Colonic mucosa (tissue), 4 donors: ENCODE measurements around the gene B3GNT8. TPM values are rescaled to one million over a fixed set of nuclear protein-coding genes. Genes with fewer than 3 reads are reported as not detected.

Experiments
- DNase-seq: peaks from one replicate; pipeline ENCODE4 v3.0.0-alpha.2; 2020
- H3K27ac ChIP-seq: fragments of 200-600 bp; one replicate; pipeline ENCODE4 v1.8.0; 2021
- H3K27me3 ChIP-seq: fragments of 200-600 bp; one replicate; pipeline ENCODE4 v1.8.0; 2021
- H3K36me3 ChIP-seq: fragments of 200-600 bp; one replicate; pipeline ENCODE4 v1.8.0; 2021
- H3K4me1 ChIP-seq: fragments of 200-600 bp; one replicate; pipeline ENCODE4 v1.8.0; 2021; ENCODE audit warnings: mild to moderate bottlenecking
- H3K4me3 ChIP-seq: fragments of 200-600 bp; one replicate; pipeline ENCODE4 v1.8.0; 2021
- H3K9ac ChIP-seq, 2 donors: one replicate each; pipeline ENCODE4 v1.7.0; 2013; ENCODE audit warnings: control low read depth in 2 of 2, low read depth in 2 of 2, low read length in 2 of 2
- H3K9me3 ChIP-seq: fragments of 200-600 bp; one replicate; pipeline ENCODE4 v1.8.0; 2021
- intact Hi-C: fragments of 100-400 bp; cut with DNase I; formaldehyde crosslinking; loops from one replicate; pipeline ENCODE4 v1.14.1; 2022
- total RNA-seq, 2 donors: library from RNA; stranded (reverse); fragmentation: NEBNext Ultra II Directional in 1 of 2; extraction: Animal tissue kit (Norgen Biotek cat#: 25700) in 1 of 2; gene quantifications; one replicate each; pipeline ENCODE4 v1.2.1, GENCODE V29; 2021
- TF ChIP-seq, protein P1 (sequence below): fragments of 200-600 bp; IDR thresholded peaks from one replicate; pipeline ENCODE4 v1.8.0; 2022; ENCODE audit warnings: antibody characterized with exemption, mild to moderate bottlenecking
- donor health status: healthy.
- donor health status: DM: no; HTN: no; CAD: no.
- donor health status: DM: no; HTN: no; CAD: no.

B3GNT8 gene
- total RNA-seq, 2 donors from 2014 or later = 26.5 to 34.1 TPM

DNA sequence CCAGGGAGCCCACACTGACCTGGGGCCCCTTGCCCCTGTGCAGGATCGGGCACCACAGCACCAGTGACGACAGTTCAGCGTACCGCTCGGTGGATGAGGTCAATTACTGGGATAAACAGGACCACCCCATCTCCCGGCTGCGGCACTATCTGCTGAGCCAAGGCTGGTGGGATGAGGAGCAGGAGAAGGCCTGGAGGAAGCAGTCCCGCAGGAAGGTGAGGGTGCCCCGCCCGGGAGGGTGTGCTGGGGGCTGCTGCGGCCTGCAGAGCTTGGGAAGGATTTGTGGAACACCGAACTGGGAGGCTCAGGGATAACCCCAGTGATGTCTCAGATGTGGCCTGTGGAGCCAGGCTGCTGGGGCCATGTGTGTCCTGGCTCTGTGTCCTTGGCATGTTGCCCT lies 4.2 kb downstream of the B3GNT8 start:
- no peak for DNase-seq
- H3K9me3 ChIP-seq = no peaks in the 10 kb centered on the region
- TF ChIP-seq, protein P1, sequence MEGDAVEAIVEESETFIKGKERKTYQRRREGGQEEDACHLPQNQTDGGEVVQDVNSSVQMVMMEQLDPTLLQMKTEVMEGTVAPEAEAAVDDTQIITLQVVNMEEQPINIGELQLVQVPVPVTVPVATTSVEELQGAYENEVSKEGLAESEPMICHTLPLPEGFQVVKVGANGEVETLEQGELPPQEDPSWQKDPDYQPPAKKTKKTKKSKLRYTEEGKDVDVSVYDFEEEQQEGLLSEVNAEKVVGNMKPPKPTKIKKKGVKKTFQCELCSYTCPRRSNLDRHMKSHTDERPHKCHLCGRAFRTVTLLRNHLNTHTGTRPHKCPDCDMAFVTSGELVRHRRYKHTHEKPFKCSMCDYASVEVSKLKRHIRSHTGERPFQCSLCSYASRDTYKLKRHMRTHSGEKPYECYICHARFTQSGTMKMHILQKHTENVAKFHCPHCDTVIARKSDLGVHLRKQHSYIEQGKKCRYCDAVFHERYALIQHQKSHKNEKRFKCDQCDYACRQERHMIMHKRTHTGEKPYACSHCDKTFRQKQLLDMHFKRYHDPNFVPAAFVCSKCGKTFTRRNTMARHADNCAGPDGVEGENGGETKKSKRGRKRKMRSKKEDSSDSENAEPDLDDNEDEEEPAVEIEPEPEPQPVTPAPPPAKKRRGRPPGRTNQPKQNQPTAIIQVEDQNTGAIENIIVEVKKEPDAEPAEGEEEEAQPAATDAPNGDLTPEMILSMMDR = no peak
- H3K9ac ChIP-seq = no peak overlapping the region
- no peak overlapping the region for H3K27ac ChIP-seq
- intact Hi-C loops = no loop called here
- H3K27me3 ChIP-seq = no peaks in the 10 kb centered on the region
- peaks cover 6% of the 10 kb centered on the region for H3K4me1 ChIP-seq
- H3K36me3 ChIP-seq = peaks cover 9% of the 10 kb centered on the region
- no peak overlapping the region for H3K4me3 ChIP-seq

DNA sequence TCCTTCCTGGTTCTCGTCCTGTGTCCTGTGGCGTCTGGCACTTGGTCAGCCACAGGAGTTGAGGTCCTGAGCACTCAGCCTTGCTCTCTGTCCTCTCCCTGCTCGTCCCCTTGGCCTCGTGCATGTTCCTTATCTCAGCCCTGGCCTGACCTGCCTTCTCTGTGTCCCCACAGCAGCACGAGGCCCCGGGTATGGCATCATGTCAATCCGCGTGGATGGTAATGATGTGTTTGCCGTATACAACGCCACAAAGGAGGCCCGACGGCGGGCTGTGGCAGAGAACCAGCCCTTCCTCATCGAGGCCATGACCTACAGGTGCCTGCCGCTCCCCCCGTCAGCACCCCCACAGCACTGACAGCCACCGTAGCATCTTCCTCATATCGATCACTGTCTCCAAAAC lies 4.7 kb downstream of the B3GNT8 start:
- Histone ChIP-seq H3K27ac (no peak overlapping the region), H3K9ac (peak overlapping the region in 1 of 2 donors; percentile 40), H3K27me3 (no peaks in the 10 kb centered on the region), H3K9me3 (no peaks in the 10 kb centered on the region), H3K4me1 (peaks cover 6% of the 10 kb centered on the region), H3K36me3 (peaks cover 9% of the 10 kb centered on the region), H3K4me3 (no peak overlapping the region)
- no peak for DNase-seq
- intact Hi-C loops = no loop called here
- TF ChIP-seq, protein P1 = no peak

DNA sequence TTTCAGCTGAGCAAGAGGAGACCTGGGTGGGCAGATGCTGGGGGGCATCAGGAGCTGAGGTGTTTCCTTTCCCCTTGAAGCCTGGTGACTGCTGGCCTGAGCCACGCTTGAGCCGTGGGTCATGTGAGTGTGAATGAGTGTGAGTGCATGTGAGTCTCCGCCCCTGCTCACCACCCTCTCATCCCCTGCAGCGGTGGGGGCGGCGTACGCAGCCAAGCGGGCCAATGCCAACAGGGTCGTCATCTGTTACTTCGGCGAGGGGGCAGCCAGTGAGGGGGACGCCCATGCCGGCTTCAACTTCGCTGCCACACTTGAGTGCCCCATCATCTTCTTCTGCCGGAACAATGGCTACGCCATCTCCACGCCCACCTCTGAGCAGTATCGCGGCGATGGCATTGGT lies 5.2 kb downstream of the B3GNT8 start:
- H3K4me1 ChIP-seq = peaks cover 6% of the 10 kb centered on the region
- H3K36me3 ChIP-seq = peaks cover 9% of the 10 kb centered on the region
- H3K27me3 ChIP-seq = no peaks in the 10 kb centered on the region
- no peak overlapping the region for H3K4me3 ChIP-seq
- no peak for DNase-seq
- H3K9ac ChIP-seq = peak overlapping the region in 1 of 2 donors; percentile 48
- intact Hi-C loops = no loop called here
- TF ChIP-seq, protein P1 = no peak
- peak overlapping the region; percentile 17 for H3K27ac ChIP-seq
- H3K9me3 ChIP-seq = no peaks in the 10 kb centered on the region

DNA sequence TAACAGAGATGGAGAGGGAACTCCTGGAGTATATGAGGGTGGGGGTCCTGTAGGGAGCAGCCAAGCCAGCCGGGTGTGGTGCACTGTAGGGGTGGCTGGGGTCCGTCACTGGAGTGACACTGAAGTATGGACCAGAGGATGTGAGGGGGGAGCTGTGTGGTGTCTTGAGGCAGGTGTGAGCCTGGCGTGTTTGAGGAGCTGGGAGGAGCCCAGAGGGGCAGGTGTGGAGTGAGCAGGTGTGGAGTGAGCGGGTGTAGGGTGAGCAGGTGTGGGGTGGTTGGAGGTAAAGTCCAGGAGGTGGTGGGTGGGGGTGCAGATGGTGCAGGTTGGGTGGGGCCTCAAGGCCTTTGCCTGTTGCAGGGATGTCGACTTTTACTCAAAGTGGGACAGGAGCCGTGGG lies 5.9 kb downstream of the B3GNT8 start:
- TF ChIP-seq, protein P1 = no peak
- H3K27me3 ChIP-seq = no peaks in the 10 kb centered on the region
- peaks cover 9% of the 10 kb centered on the region for H3K36me3 ChIP-seq
- intact Hi-C loops = no loop called here
- peak; percentile 79 for DNase-seq
- peak overlapping the region; percentile 53 for H3K27ac ChIP-seq
- no peak overlapping the region for H3K4me3 ChIP-seq
- no peaks in the 10 kb centered on the region for H3K9me3 ChIP-seq
- peaks cover 6% of the 10 kb centered on the region for H3K4me1 ChIP-seq
- peak overlapping the region; percentile 27 to 48 for H3K9ac ChIP-seq

DNA sequence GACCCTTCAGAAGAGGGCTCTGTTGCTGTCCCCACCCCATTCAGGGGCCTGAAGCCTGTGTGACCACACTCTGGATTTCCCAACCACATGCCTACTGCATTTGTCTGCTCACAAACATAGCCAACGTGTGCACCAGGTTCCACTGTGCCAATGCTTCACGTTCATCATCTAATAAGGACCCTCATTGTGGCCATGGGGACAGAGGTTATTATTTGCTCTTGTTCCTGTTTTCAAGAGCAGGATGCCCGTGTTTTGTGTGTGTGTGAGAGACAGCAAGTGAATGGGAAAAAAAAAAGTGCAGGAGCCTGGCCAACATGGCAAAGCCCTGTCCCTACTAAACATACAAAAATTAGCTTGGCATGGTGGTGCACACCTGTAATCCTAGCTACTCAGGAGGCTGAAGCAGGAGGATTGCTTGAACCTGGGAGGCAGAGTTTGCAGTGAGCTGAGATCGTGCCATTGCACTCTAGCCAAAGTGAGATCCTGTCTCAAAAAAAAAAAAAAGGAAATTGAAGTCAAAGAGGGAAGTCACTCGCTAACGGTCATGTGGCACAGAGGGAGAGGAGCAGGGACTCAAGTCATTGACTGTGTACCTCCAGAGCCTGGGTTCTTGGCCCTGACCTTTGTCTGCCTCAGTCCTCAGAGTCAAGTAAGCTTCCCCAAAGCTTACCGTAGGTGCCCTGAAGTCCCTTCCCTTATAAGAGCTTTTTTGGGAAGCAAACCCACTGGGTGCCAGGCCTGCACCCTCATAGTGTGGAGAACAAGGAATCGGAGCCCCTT lies 6.9 kb downstream of the B3GNT8 start:
- Histone ChIP-seq H3K36me3 (peaks cover 9% of the 10 kb centered on the region), H3K9me3 (no peaks in the 10 kb centered on the region), H3K27ac (peak overlapping the region; percentile 53), H3K4me3 (no peak overlapping the region), H3K27me3 (no peaks in the 10 kb centered on the region), H3K9ac (no peak overlapping the region), H3K4me1 (peaks cover 6% of the 10 kb centered on the region)
- intact Hi-C loops = no loop called here
- TF ChIP-seq, protein P1 = no peak
- DNase-seq = no peak
